ENCODE results near the gene PRM3.

Gene PRM3

DNA sequence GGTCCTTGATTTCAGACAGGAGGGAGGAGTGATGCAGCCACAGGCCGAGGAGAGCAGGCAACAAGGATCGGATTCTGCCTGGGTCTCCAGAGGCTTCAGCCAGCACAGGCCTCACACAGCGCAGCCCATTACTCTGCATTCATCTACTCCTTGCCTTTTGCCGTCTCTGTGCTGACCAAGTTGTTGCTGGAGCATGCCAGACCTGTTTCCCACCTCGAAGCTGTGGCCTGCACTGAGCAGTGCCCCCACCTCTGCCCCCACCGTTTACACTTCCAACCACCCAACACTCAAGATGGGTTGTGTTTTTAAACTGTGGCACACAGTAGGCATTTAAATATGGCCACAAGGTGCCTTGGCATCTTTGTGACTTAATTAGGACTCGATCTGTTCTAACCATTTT lies 1.5 kb upstream of the PRM3 start:
- TF ChIP-seq, protein P1, sequence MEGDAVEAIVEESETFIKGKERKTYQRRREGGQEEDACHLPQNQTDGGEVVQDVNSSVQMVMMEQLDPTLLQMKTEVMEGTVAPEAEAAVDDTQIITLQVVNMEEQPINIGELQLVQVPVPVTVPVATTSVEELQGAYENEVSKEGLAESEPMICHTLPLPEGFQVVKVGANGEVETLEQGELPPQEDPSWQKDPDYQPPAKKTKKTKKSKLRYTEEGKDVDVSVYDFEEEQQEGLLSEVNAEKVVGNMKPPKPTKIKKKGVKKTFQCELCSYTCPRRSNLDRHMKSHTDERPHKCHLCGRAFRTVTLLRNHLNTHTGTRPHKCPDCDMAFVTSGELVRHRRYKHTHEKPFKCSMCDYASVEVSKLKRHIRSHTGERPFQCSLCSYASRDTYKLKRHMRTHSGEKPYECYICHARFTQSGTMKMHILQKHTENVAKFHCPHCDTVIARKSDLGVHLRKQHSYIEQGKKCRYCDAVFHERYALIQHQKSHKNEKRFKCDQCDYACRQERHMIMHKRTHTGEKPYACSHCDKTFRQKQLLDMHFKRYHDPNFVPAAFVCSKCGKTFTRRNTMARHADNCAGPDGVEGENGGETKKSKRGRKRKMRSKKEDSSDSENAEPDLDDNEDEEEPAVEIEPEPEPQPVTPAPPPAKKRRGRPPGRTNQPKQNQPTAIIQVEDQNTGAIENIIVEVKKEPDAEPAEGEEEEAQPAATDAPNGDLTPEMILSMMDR (IDR thresholded peaks at IDR 0.05) = no peak

DNA sequence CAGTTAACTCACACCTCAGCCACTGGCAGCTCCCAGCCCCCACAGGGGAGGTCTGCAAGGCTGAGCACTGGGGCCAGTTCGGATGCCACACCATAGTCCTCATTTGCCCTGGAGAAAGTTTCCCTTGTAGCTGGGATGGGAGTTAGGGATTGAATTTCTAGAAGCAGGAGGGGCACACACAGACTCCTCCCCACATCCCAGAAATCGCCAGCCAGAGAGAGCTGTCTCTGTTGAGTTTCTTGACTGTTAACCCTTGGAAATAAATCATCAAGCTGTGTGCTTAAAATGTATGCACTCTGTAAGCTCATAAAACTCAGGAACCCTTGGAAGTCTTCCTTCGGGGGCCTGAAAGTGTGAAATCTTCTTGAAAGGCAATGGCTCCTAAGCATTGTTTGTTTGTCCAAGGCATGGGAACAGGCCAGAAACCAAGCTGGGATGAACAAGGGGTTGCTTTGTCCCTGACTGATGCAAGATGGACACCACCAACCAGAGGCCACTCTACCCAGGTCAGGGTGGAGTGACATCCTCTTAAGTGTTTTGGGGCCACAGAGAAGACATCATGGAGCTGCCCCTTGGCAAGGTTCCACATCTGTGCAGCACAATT lies 394 bp upstream of the PRM3 start:
- TF ChIP-seq, protein P1 (IDR thresholded peaks at IDR 0.05) = no peak

DNA sequence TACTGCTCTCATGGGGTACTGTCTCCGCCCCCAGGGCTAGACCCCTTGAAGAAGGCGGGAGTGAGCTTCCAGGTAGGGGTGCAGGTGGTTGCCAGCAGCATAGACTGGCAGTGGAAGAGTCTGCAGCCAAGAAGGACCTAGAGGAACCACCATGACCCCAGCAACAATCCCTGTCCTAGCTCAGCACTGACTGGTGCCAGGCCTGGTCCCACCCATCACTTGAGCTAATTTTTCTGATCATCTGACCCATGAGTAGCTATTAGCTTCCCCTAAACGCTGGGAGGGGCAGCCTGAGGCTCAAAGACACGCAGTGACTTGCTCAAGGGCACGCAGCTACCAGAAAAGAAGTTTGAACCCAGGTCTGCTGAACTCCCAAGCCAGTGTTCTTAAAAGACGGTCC lies 945 bp downstream of the PRM3 start:
- TF ChIP-seq, protein P1 (IDR thresholded peaks at IDR 0.05) = no peak

DNA sequence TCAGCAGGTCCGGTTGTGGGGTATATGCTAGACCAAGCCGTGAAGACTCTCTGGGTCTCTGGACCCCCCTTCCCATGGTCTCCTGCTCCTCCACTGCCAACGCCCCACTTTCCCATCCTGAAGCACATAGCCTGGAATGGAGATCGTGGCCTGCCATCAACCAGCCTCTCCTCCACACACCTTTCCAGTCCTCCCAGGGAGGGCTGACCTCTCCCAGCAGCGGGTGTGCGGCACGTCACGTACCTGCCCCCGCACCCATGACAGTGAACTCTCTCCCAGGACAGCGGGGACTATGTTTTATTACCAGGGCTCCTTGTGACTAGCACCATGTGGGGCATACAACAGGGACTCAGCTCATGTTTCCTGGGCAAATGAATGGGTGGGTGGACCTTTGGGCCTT lies 1.8 kb downstream of the PRM3 start:
- TF ChIP-seq, protein P1 (IDR thresholded peaks at IDR 0.05) = no peak

DNA sequence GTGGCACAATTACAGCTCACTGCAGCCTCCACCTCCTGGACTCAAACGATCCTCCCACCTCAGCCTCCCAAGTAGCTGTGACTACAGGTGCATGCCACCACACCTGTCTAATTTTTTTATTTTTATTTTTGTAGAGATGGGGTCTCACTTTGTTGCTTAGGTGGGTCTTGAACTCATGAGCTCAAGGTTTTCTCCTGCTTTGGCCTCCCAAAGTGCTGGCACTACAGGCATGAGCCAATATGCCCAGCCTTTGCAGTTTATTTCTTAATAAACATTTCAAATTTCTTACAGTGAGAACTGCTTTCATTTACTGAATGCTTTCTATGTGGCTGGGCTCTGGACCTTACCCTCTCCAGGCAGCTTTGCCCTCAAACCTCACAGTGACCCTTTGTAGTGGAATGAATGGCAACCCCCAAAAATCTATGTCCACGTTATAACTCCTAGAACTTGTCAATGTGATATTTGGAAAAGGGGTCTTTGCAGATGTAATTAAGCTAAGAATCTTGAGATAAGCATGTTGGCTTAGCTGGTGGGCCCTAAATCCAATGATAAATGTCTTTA lies 2.7 kb downstream of the PRM3 start:
- TF ChIP-seq, protein P1 (IDR thresholded peaks at IDR 0.05) = no peak

DNA sequence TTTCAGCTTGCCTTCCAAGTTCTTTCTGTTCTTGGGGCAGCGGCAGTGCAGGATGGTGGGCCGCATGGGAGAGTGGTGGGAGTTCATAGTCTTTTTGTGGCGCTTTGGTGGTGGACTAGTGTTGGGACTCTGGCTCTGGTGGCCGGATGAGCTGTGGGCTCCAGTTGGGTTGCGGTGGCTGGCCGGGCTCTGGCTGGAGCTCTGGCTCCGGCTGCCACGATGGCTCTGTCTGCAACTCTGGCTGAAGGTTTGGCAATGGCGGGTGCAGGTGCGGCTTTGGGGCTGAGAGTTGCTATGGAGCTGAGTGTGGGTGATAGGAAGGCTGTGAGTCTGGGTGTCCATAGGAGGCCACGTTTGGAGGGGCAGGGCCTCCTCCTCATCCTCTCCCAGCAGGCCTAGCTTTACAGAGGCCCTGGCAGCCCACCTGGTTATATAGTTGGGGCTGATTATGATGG lies 4.5 kb downstream of the PRM3 start, which contains the start of gene TNP2:
Gene TNP2, minus strand, starts transcription at position 405 of the 455 bp plus-strand sequence. Its CDS starts 63 bp downstream, at position 342.
- TF ChIP-seq, protein P1 (IDR thresholded peaks at IDR 0.05) = no peak

DNA sequence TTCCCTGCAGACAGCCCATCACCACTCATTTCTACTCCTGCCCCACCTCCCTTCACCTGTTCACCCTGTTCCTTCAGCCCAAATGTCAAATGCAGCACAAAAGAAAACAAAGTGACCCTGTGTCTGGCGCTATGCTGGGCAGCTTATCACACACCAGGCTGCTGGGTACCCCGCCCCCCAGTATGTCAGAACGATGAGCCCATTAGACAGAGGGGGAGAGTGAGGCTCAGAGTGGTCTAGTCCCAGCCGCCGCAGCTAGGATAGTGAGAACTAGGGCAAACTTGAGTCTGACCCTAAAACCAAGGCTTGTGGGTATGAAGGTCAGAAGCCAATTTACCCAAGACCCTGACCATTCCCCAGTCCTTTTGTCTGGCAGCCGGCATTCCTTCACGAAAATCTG lies 8.3 kb downstream of the PRM3 start:
- TF ChIP-seq, protein P1 (IDR thresholded peaks at IDR 0.05) = no peak
